Thyroid gland (tissue), 4 donors: ENCODE data around the gene LAMA2.

ENCODE experiments used
- CTCF ChIP-seq, 6 experiments: fragments of 200-600 bp in 3 of 6; fragments of 450-650 bp in 3 of 6; sonication (generic) in 3 of 6; IDR thresholded peaks; one replicate each; pipeline ENCODE4 v1.5.1; 2016 to 2019; ENCODE audit warnings: antibody characterized with exemption in 6 of 6, mild to moderate bottlenecking in 2 of 6, inconsistent platforms in 1 of 6, moderate library complexity in 1 of 6
- POLR2A ChIP-seq, 2 donors: fragments of 450-650 bp; IDR thresholded peaks; one replicate each; pipeline ENCODE4 v1.6.1; 2017; ENCODE audit warnings: antibody characterized with exemption in 2 of 2, mild to moderate bottlenecking in 2 of 2, moderate library complexity in 1 of 2

- TF ChIP-seq CTCF (IDR thresholded peaks at IDR 0.05) (no peak), POLR2A (IDR thresholded peaks at IDR 0.05) (no peak)
Observed at GRCh38 chr6:129114636-129115391, 231.9 kb downstream of the LAMA2 start.
